Activated B cell treated with CpG ODN at 0.5 μM for 24 hours (primary cell): ENCODE results near the gene RNF169. TPM values are rescaled to one million over a fixed set of nuclear protein-coding genes. Genes with fewer than 3 reads are reported as not detected.

Experiments used
- ATAC-seq: fragments of 200-7000 bp; cut with Tn5 transposase; one replicate; pipeline ENCODE4 v1.10.0; 2021; ENCODE audit warnings: low read depth, mild to moderate bottlenecking, moderate library complexity
- CTCF ChIA-PET: fragments of 350-600 bp; sonication (Branson Sonifier 250); formaldehyde crosslinking; loops from one replicate; lab custom pipeline; 2021; ENCODE audit warnings: antibody characterized with exemption; lab: Charles Lee
- POLR2A ChIA-PET: fragments of 350-600 bp; sonication (Branson Sonifier 250); formaldehyde crosslinking; loops from one replicate; lab custom pipeline; 2021; ENCODE audit warnings: antibody characterized with exemption; lab: Charles Lee
- DNase-seq: peaks from one replicate; pipeline ENCODE4 v3.0.0; 2022
- H3K27ac Mint-ChIP-seq: one replicate; pipeline ENCODE4 v1.8.0; 2020; ENCODE audit warnings: mixed read lengths
- H3K27me3 Mint-ChIP-seq: one replicate; pipeline ENCODE4 v1.8.0; 2021; ENCODE audit warnings: mixed read lengths
- H3K36me3 Mint-ChIP-seq: one replicate; pipeline ENCODE4 v1.8.0; 2021; ENCODE audit warnings: low read depth, mixed read lengths
- H3K4me1 Mint-ChIP-seq: one replicate; pipeline ENCODE4 v1.8.0; 2021; ENCODE audit warnings: mixed read lengths
- H3K4me3 Mint-ChIP-seq: one replicate; pipeline ENCODE4 v1.8.0; 2020; ENCODE audit warnings: mild to moderate bottlenecking, mixed read lengths
- H3K9me3 Mint-ChIP-seq: one replicate; pipeline ENCODE4 v1.8.0; 2020; ENCODE audit warnings: mixed read lengths
- intact Hi-C: fragments of 100-400 bp; cut with micrococcal nuclease; formaldehyde crosslinking; loops from one replicate; pipeline ENCODE4 v1.15.1; 2024
- total RNA-seq: library from RNA; stranded (reverse); gene quantifications from 2 replicates; pipeline ENCODE4 v1.2.3, GENCODE V29; 2022
- TF ChIP-seq, protein P1 (sequence below): fragments of 200-600 bp; IDR thresholded peaks from one replicate; pipeline ENCODE4 v1.8.0; 2022; ENCODE audit warnings: antibody characterized with exemption, mild to moderate bottlenecking

RNF169 gene
- total RNA-seq, 1 donor from 2014 or later = 22.2 TPM

DNA sequence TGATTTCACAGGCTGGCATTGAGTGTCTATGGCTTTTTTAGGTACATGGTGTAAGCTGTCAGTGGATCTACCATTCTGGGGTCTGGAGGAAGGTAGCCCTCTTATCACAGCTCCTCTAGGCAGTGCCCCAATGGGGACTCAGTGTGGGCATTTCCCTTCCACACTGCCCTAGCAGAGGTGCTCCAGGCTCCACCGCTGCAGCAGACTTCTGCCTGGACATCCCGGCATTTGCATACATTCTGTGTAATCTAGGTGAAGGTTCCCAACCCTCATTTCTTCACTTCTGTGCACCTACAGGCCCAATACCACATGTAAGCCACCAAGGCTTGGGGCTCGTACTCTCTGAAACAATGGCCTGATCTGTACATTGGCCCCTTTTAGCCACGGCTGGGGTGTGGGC, 78.3 kb downstream of the RNF169 start:
- ATAC-seq = no peak
- Mint-ChIP-seq H3K36me3 (peaks cover 96% of the 10 kb centered on the region), H3K27me3 (no peaks in the 10 kb centered on the region), H3K9me3 (peaks cover 37% of the 10 kb centered on the region), H3K4me3 (no peak overlapping the region), H3K4me1 (no peaks in the 10 kb centered on the region), H3K27ac (no peak overlapping the region)
- intact Hi-C loops = no loop called here
- ChIA-PET CTCF (no interaction called here), POLR2A (no interaction called here)
- no peak for DNase-seq
- TF ChIP-seq, protein P1, sequence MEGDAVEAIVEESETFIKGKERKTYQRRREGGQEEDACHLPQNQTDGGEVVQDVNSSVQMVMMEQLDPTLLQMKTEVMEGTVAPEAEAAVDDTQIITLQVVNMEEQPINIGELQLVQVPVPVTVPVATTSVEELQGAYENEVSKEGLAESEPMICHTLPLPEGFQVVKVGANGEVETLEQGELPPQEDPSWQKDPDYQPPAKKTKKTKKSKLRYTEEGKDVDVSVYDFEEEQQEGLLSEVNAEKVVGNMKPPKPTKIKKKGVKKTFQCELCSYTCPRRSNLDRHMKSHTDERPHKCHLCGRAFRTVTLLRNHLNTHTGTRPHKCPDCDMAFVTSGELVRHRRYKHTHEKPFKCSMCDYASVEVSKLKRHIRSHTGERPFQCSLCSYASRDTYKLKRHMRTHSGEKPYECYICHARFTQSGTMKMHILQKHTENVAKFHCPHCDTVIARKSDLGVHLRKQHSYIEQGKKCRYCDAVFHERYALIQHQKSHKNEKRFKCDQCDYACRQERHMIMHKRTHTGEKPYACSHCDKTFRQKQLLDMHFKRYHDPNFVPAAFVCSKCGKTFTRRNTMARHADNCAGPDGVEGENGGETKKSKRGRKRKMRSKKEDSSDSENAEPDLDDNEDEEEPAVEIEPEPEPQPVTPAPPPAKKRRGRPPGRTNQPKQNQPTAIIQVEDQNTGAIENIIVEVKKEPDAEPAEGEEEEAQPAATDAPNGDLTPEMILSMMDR = no peak

DNA sequence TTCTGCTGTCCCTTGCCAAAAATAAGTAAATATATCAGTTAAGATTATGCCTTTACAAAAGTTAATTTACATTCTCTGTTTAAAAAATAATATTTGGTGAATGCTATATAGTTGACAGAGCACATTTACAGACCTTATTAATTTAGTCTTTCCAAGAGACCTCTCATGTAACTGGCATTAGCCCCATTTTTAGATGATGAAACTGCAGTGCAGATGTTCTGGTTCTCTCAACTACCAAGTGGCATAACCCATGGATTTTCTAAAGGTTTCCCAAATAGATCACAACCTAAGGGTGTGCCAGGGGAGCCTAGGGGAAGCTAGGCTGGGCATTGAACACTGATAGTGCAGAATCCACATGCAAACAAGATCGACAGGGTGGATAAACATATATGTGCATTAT, 88.5 kb downstream of the RNF169 start:
- H3K36me3 Mint-ChIP-seq = peaks cover 84% of the 10 kb centered on the region
- ATAC-seq (no peak), DNase-seq (no peak)
- no peak overlapping the region for H3K27ac Mint-ChIP-seq
- intact Hi-C loops = no loop called here
- H3K4me1 Mint-ChIP-seq = peaks cover 7% of the 10 kb centered on the region
- H3K27me3 Mint-ChIP-seq = no peaks in the 10 kb centered on the region
- ChIA-PET CTCF (no interaction called here), POLR2A (no interaction called here)
- no peaks in the 10 kb centered on the region for H3K9me3 Mint-ChIP-seq
- TF ChIP-seq, protein P1 = no peak
- no peak overlapping the region for H3K4me3 Mint-ChIP-seq

DNA sequence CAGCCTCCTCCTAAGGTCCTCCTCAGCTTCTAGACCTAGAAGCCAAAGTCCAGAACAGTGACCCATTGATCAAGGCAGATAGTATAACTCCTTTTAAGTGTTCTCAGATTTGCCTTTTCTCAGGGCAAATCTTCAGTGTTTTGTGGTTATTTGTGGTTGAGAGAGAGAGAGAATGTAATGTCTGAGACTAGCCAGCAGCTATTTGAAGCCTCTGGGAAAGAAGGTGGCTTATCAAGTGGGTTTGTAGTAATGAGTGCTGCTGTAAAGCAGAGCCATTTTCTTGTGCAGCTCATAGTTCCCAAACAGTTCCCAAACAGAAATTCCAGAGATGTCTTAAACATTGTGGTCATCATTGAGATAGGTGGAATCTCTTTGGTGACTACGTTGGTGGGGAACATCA, 89.5 kb downstream of the RNF169 start:
- no peak overlapping the region for H3K4me3 Mint-ChIP-seq
- H3K4me1 Mint-ChIP-seq = peaks cover 7% of the 10 kb centered on the region
- H3K36me3 Mint-ChIP-seq = peaks cover 86% of the 10 kb centered on the region
- no peaks in the 10 kb centered on the region for H3K27me3 Mint-ChIP-seq
- ChIA-PET CTCF (no interaction called here), POLR2A (no interaction called here)
- intact Hi-C loops = no loop called here
- H3K9me3 Mint-ChIP-seq = no peaks in the 10 kb centered on the region
- DNase-seq (no peak), ATAC-seq (no peak)
- H3K27ac Mint-ChIP-seq = no peak overlapping the region
- TF ChIP-seq, protein P1 = no peak

DNA sequence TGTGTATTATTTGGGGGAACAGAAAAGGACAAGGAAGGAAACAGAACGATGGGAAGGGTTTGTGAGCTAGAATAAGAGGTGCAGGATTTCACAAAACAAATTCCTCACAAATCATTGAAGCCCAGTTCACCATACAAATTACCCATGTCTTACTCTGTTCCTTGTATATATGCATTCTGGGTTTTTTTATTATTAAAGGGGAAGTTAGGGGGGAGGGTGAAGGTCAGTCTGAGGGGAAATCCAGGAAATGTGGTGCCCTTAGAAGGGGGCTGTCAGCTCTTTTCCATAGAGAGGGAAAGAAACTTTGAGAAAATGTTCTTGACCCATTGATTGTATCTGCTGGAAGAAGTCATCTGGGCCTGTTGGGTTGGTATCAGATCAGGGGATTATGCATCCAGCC, 90.8 kb downstream of the RNF169 start:
- H3K36me3 Mint-ChIP-seq = peaks cover 88% of the 10 kb centered on the region
- intact Hi-C loops = no loop called here
- POLR2A ChIA-PET = interaction anchor here (0.6 kb wide), 1 partner anchor 70 kb away, joined by 3 read pairs; no protein-coding TSS in a partner anchor
- H3K4me3 Mint-ChIP-seq = no peak overlapping the region
- no peak for ATAC-seq
- H3K27me3 Mint-ChIP-seq = no peaks in the 10 kb centered on the region
- H3K4me1 Mint-ChIP-seq = peaks cover 7% of the 10 kb centered on the region
- TF ChIP-seq, protein P1 = no peak
- peak overlapping the region; percentile 75 for H3K27ac Mint-ChIP-seq
- CTCF ChIA-PET = no interaction called here
- H3K9me3 Mint-ChIP-seq = no peaks in the 10 kb centered on the region
- DNase-seq = no peak

DNA sequence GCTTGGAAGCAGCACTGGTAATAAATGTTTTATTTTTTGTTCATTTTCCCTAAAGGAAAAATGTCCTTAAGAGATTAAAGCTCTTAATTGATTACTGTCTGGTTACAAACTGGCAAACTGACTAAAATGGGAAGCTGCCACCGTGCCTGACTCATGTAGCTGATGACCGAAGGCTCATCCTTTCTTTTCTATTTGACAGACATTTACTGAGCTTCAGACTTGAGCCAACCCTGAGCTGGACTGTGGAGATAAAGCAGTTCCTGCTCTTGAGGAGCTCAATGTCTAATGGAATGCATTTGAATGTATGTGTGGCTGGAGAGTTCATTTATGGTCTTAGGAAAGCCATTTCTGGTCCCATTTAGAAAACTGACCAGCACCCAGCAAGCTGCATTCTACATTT, 91.3 kb downstream of the RNF169 start:
- intact Hi-C loops = no loop called here
- TF ChIP-seq, protein P1 = no peak
- Mint-ChIP-seq H3K36me3 (peaks cover 87% of the 10 kb centered on the region), H3K4me1 (peaks cover 7% of the 10 kb centered on the region), H3K4me3 (no peak overlapping the region), H3K27ac (no peak overlapping the region), H3K9me3 (no peaks in the 10 kb centered on the region), H3K27me3 (no peaks in the 10 kb centered on the region)
- CTCF ChIA-PET = no interaction called here
- POLR2A ChIA-PET = interaction anchor here (0.6 kb wide), 1 partner anchor 70 kb away, joined by 3 read pairs; no protein-coding TSS in a partner anchor
- ATAC-seq = no peak
- DNase-seq = no peak
